NCI-H2029 (cell line): ENCODE data around the gene LAX1.
A peak's percentile ranks its signal among the peaks of the same experiment; 100 is the strongest.
"Not testable (repeated sequence)": the region's sequence is repeated elsewhere in the genome, so short reads cannot be mapped to it uniquely, and the experiment has no call there.

Experiments
- DNase-seq: peaks from one replicate; lab custom pipeline; 2025; lab: John Stamatoyannopoulos, UW

Gene LAX1

GRCh38 chr1:203769505-203770343, 4.7 kb downstream of the LAX1 start:
- peak; percentile 33 for DNase-seq

- no peak for DNase-seq
Observed at GRCh38 chr1:203771901-203772301, 6.9 kb downstream of the LAX1 start.

GRCh38 chr1:203772836-203773235, 7.9 kb downstream of the LAX1 start:
- DNase-seq, result no peak

- DNase-seq, result no peak
Observed at GRCh38 chr1:203776636-203777035, 11.7 kb downstream of the LAX1 start.

- no peak for DNase-seq
Observed at GRCh38 chr1:203777596-203777995, 12.6 kb downstream of the LAX1 start.

GRCh38 chr1:203778146-203778545, 13.2 kb downstream of the LAX1 start:
- DNase-seq, result no peak

- DNase-seq, result no peak
Observed at GRCh38 chr1:203778789-203779188, 13.8 kb downstream of the LAX1 start.

GRCh38 chr1:203781962-203782361, 17.0 kb downstream of the LAX1 start:
- DNase-seq, result no peak

GRCh38 chr1:203789966-203790365, 25.0 kb downstream of the LAX1 start:
- no peak for DNase-seq

GRCh38 chr1:203791498-203791897, 26.5 kb downstream of the LAX1 start:
- no peak for DNase-seq

GRCh38 chr1:203792486-203792885, 27.5 kb downstream of the LAX1 start:
- DNase-seq, result no peak

GRCh38 chr1:203793561-203793960, 28.6 kb downstream of the LAX1 start:
- not testable (repeated sequence) for DNase-seq

GRCh38 chr1:203794764-203795440, 29.9 kb downstream of the LAX1 start:
- DNase-seq, result no peak

GRCh38 chr1:203795441-203796235, 30.7 kb downstream of the LAX1 start, which contains the start of the genes ZBED6 and ZC3H11A:
Gene ZBED6, plus strand, starts transcription at chr1:203795623. Its CDS starts 1,900 bp downstream, at chr1:203797523.
Gene ZC3H11A, plus strand, starts transcription at chr1:203795623. Its CDS starts 21,448 bp downstream, at chr1:203817071.
- DNase-seq, result peak; percentile 95

- no peak for DNase-seq
Observed at GRCh38 chr1:203796236-203796605, 31.2 kb downstream of the LAX1 start.

- no peak for DNase-seq
Observed at GRCh38 chr1:203797216-203797615, 32.2 kb downstream of the LAX1 start.

- DNase-seq, result no peak
Observed at GRCh38 chr1:203797948-203798655, 33.1 kb downstream of the LAX1 start.

- no peak for DNase-seq
Observed at GRCh38 chr1:203799157-203799556, 34.2 kb downstream of the LAX1 start.

GRCh38 chr1:203799971-203800370, 35.0 kb downstream of the LAX1 start:
- no peak for DNase-seq

GRCh38 chr1:203805689-203806088, 40.7 kb downstream of the LAX1 start:
- DNase-seq, result no peak

- DNase-seq, result no peak
Observed at GRCh38 chr1:203807196-203807595, 42.2 kb downstream of the LAX1 start.
